Activated CD8-positive, alpha-beta memory T cell treated with anti-CD3 and anti-CD28 coated beads for 1 hour (primary cell): ENCODE data around the gene UBE4A.
A peak's percentile ranks its signal among the peaks of the same experiment; 100 is the strongest.

Experiments used
- DNase-seq, 2 donors: peaks; one replicate each; pipeline ENCODE4 v3.0.0-alpha.2; 2020; ENCODE audit warnings: low read depth in 1 of 2; ENCODE audit errors: extremely low read depth in 1 of 2

Gene UBE4A

DNA sequence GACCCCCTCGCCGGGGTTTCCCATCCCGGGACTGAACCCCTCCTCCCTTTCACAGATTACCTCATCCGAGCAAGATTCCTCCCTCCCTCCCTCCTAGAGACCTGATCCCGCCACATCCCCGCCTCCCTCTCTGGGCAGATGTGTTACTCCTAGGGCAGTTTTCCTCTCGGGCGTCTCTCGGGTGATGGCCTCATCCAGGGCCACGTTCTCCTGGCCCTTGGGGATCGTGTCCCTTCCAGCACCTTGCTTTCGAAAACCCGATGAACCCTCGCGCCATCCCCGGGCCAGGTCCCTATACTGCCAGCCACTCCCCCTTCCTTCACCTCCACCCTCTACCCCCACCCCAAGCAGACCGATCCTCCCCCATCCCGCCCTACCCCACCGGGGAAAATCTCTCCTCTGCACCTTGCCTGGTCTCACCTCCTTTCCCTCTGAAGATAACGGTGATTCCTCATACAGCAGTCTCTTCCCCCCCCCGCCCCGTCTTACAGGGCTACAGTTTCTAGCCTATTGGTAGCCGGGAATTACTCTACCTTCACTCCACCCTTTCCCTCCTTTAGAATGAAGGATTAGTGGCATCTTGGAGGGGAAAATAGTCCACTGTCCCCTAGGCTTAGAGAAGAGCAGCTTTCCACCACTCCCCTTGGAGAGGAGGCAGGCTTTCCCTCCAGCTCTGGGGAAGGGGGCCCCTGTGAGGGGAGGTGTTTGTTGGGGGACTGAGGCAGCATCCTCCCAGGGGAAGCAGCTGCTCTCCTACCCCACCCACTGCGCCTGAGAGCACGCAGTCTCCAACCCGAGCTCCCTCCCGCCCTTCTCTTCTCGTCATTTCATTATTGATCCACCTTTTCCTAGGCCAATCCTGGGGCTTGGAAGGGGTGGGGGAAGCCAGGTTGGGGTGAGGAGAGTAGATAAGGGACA lies 78.1 kb downstream of the UBE4A start:
- DNase-seq: peak in 1 of 2 donors; percentile 20

DNA sequence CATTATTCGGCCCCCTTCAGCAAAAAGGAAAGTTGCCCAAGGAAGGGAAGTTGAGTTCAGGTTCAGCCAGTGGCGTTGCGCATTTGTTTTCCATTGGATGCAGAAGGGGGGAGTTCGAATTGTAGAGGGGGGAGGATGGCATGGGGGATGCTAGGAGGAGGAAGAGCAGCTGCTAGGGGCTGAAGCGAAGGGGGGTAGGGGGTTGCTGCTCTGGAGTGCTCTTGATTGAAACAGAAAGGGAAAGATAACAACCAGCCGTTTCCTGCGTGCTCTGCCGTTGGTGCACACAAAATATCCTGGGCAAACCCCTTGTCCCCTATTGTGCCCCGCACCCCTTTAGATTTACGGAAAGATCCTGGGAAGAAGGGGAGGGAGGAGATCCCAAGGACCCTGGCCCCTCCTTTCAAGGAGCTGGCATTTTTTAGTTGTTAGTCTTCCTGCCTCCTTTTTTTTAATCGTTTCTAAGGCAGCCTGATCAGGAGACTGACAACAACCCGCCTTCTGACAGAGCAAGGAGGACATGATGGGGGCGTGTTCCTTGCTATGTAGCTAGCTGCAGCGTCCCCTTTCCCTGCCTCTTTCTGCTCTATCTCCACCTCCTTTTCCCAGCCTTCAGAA lies 79.0 kb downstream of the UBE4A start:
- DNase-seq: peak in 1 of 2 donors; percentile 7

DNA sequence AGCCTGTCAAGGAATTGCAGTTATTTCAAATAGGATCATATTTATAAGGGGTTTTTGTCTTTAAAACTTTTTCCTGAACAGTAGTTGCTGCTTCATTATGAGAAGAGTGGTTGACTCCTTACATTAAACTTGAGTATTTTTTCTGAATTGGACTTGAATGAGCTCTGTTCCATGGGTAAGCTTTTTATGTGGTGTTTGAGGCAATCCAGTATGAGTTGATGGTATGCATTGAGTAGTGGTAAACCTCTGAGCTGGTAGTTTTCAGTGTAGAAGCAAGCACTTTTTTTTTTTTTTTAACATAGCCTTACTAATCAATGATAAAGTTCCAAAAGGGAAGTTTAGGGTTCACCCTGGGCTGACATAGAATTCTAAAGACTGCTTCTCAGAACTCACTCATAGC lies 80.2 kb downstream of the UBE4A start:
- no peak for DNase-seq

DNA sequence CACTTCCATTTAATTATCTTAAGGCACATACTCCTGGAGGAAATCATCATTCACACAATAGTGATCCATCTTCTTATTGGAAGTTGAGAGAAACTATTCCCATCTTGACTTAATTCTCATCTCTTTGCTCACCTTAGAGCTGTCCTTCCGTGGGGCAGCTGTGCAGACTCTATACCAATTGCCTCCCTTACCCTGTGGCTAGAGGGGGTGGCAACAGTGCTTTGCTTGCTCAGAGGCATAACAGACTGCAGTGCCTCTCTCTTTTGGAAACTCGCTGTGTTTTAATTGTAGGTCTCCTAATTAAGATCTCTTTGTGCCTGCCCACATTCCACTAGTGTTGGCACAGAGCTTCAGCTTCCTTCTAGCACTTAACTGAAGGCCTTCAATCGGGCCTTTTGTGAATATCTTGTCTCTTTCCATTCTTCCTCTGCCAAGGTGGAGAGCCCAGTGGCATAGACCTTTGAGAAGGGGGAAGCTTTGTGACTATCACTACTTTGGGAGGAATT lies 82.4 kb downstream of the UBE4A start:
- no peak for DNase-seq

DNA sequence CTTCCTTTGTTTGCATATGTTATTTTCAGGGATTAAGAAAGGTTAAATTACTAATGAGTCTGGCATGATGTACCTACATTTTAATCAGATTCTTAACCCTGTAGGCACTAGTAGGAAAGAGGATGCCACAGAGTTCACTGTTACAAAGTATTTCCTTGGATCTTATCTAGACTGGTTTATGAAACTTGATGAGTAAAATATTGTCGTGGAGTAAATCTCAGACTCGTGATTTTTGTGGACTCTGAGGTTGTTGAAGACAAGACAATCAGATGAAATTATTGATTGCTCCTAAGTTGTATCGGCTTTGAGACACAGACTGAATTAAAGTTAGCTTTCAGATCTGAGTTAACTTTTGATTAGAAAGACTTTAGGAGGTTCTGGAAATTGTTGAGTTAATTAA lies 82.9 kb downstream of the UBE4A start:
- DNase-seq: no peak

DNA sequence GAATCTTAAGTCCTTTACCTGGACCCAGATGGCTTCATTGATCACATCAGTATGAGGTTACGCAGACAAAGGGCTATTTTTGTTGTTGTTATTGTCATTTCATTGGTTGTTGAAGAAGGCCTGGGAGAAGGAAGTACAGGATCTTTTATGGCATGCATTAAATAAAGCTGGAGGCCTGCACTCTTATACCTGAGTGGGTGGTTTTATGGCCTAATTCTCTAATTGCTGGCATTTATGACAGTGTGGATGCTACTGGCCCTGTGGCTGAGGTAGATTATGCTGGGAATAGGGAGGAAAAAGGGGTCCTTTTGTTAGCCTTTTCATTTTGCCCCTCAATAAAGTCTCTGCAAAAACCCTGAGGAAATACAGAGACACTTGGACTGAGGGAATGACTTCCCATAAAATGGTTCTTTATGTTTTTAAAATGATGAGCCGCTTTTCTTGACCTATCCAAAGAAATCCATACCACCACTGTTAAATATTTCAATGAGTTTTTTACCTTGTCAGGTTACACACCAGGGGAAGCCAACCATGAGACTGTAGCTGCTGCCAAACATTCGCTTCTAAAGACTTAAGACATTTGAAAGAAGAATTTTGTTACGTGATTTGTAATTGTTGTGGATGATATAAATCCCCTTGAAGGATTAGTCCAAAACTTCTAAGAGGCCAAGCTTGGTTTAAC lies 83.6 kb downstream of the UBE4A start:
- no peak for DNase-seq

DNA sequence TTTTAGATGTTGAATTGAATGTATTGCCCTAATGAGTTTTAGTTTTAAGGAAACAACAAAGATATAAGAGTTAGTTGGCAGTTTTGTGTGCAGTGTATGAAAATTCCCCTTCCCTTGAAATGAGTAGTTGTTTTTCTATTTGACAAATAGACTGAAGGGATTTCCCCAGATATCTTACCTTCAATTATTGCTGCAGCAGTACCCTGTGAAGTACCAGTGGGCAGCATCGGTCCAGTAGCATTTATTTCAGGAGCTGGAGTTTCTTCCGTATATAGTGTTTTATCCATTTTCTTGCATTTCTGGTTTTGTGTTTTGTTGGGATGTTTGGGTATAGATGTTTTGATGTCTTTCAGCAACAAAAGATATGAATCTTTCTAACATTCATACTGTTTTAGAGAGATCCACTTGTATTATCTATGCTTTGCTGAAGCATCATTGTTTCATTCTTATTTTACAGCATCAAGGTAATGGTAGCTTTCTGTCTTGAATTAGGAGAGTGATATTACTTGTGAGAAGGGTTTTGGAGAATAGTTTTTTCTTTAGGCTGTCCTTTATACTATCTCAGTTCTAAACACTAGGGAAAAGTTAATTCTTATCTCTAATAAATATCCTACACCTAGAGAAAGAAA lies 84.3 kb downstream of the UBE4A start:
- DNase-seq: no peak

DNA sequence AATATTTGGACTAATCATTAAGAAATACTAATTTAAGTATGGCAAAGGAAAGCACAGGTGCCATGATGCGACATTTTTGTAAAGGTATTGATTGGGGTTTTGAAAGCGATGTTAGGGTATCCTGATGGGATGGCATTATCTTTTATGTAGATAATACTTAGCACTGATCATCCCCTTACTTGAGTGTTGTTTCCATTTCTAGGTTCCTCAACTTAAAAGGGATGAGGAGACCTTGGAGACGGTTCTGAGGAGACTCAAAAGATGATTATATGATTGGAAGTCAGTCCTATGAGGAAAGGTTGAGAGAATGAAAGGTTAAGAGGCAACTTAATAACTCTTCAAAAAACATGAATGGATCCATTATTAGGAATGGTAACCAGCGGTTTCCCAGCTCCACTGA lies 88.0 kb downstream of the UBE4A start:
- DNase-seq: no peak

DNA sequence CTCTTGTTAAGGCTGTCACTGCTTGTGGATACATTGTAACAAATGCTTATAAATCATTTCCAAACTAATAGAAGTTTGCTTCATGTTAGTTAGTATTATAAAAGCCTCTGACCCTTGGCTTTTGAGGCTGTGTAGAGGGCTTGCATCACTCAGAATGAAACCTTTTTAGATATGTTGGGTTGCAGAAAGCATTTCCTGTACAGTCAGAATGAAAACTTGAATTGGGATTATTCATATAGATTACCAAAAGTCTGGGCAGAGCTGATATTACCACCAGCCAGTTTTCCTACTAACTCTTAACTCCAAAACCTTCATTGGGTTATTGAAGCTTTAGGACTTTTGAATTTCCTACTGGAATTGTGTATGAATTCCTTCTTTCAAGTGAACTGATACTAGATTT lies 88.9 kb downstream of the UBE4A start:
- no peak for DNase-seq
